ENCODE data around the gene EIF5B.

EIF5B gene

DNA sequence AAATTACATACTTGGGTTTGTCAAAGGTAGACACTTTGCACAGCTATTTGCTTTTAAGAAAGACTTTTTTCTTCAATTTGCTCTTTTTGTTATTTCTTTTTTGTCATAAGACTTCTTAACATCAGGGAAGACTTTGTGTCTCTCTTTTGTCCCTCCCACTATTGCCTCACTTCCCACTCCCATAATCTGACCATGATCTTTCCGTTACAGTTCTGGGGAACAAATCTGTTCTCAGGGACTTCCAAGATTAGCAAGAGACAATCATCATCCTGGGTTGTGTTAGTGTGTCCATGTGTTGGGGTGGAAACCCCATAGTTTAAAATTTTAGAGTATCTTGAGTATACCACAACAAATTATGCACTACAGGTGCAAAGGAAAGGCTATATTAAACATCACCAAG, 77.4 kb downstream of the EIF5B start:
- no peak for DNase-seq (ENCODE audit: low read depth, low spot score)

DNA sequence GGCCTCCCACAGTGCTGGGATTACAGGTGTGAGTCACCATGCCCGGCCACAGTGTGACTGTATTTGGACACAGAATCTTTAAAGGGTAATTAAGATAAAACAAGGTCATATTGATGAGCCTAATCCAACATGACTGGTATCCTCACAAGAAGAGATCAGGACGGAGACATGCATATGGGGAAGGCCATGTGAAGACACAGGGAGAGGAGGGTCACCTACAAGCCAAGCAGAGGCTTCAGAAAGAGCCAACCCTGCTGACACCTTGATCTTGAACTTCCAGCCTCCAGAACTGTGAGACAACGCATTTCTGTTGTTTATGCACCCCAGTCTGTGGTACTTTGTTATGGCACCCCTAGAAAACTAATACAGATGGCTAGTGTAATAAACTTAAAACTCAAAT, 80.2 kb downstream of the EIF5B start:
- no peak for DNase-seq (ENCODE audit: low read depth, low spot score)

DNA sequence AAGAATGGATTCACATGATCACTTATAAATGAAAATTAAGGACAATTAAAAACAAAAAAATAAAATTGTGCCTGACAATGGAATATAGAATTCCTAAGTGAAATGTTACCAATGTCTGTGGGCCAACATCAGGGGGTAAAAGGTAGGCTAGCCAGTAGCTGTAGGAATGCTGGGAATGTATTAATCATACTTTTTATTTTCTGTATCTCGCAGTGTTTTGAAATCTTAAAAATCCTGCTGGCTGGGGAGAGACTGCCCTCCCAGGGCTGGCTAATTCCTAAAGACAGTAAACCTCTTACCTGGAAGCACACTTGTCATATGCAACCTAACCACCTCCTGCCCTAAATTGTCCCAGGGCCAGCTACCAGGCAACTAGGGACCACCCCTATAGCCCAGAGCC, 82.8 kb downstream of the EIF5B start:
- no peak for DNase-seq (ENCODE audit: low read depth, low spot score)

DNA sequence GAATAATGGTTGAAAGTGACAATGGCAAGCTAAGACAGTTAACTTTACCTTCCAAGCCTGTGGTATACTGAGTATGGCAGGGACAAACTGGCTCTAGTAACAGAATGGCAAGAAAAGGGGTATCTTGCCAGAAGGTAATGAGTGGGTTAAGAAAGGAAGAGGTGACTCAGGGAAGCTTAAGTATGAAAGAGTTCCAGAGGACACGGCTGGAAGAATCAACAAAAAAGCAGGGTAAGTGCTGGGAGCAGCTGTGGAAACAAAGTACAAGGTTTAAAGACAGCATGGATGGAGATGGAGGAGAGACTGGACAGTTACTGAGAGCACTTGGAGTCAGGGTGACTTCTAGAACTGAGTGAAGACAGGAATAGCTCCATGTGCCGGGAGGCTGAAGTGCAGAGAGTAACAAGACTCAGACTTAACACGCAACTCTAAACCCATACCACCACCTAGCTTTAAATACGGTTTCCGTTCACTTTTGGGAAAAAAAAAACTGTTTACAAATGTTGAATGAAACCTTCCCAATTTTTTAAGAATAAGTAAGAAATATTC, 83.6 kb downstream of the EIF5B start:
- DNase-seq (ENCODE audit: low read depth, low spot score), result peak; percentile 31

DNA sequence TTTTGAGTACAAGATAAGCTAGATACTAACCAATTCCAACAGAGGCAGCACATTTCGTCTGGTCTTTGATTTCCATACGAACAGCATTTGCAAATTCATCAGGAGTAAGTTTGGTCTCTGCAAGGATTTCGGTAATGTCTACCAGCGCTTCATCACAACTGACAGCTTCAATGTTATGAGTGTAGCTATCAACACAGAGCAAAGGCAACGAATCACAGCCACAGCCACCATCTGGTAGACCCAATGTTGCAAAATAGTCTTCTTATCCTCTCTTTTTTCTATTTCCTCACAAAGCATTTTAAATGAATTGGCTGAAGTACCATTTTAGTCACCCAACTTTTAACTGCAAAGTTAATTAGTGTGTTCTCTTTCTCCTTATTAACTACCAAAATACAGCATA, 84.3 kb downstream of the EIF5B start:
- no peak for DNase-seq (ENCODE audit: low read depth, low spot score)

DNA sequence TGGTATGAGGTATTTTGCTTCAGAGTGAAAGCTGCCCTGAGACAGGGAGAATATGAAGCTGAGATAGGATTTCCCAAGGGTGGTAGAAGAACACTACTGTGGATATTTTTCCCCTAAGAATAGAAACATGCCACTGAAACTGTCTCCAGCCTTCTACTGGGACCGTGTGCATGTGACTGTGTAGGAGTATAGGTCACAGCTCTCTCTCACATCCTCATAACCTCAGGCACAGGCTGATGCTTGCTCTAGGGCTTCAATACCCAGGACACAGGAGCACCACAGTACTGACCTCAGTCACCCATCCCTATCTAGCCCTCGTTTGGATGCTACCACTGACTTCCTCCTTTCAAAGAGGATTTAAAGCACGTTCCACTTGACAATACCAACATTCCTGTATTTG, 85.4 kb downstream of the EIF5B start:
- DNase-seq (ENCODE audit: low read depth, low spot score), result no peak

DNA sequence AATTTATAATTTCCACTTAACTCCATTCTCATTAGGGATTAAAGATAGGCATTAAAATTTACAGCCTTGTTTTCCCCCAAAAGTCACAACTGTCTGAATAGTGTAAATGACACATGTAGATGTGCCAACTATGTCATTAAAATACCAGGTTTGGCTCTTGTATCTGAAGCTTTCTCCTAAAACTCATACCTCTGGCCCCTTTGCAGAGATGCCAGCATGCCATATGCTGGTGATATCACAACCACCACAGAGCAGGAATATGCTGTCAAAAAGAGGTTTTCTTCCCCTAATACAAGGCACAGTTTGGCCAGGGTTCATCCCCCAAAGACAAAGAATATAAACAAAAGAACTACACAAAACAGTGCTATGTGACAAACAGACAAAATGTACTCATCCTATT, 87.2 kb downstream of the EIF5B start:
- no peak for DNase-seq (ENCODE audit: low read depth, low spot score)

DNA sequence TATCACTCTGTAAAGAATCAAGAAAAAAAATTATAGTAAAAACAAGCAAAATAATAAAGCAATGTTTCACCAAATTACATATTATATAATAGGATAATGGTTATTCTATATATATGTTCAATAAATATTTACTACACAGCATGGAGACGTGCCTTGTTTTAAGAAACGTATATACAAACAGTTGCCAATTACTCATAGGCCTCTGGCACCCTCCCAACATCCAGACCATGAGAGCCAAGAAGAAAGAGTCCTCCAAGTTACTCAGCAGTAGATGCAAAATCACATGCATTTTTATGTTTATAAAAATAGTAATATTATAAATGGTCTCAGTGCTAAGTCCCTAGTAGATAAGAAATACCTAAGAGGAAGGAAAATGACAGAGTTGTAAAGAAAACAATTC, 87.8 kb downstream of the EIF5B start:
- peak; percentile 33 for DNase-seq (ENCODE audit: low read depth, low spot score)

DNA sequence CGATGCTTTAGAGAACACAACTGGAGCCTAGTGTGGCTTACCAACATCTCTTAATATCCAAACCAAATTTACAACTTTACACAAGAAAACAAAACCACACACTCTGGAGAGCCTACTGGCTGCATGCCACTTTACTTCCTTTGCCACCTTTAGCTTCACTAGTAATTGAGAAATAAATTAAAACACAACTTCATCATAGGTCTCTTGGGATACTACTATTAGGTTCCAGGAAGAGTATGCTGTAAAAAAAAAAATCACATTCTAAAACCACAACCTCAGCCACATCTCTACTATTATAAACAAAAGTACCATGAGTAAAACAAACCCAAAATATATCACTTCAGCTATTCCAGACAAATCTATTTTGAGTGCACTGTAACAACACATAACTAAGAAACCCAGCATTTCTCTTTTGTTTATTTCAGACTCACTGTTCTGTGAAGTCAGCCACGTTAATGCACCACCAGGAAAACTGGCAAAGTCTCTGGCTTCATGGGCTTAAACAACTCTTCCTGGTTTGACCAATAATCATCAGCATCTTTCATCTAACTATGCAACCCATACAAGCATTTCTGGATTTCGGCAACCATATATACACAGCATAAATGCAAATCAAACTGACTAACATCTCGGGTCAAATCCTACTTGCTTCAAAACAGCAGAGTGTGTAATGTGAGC, 93.6 kb downstream of the EIF5B start:
- DNase-seq (ENCODE audit: low read depth, low spot score), result peak; percentile 9

DNA sequence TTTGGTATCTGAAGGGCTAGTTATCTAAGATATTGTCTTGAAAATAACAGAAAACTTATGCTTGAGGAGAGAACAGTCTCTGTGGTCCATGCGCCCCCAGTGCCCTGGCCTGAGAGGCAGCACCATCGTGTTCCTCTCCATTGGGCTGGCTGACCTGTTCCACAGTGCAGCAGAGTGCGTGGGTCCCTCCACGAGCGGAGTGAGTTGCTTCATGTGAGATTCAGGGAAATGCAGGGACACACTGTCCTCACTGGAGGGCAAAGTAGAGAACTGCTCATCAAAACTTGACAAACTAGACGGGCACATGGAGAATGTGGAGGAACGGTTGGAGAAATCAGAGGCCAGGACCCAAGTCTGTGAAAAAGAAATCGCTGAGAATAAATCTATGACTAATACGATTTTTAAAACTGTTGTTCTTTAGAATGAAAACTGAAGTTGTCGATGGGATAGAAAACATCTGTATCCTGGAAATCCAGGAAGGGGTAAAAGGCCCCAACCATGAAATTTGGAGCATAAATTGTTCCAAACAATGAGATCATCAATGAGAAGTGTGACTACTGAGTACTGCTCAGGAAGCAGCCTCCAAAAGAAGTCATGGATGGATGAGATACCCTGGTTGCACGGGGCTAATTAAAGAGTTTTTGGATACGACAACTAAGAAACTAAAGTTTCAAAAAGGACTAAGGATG, 94.5 kb downstream of the EIF5B start:
- DNase-seq (ENCODE audit: low read depth, low spot score), result no peak

DNA sequence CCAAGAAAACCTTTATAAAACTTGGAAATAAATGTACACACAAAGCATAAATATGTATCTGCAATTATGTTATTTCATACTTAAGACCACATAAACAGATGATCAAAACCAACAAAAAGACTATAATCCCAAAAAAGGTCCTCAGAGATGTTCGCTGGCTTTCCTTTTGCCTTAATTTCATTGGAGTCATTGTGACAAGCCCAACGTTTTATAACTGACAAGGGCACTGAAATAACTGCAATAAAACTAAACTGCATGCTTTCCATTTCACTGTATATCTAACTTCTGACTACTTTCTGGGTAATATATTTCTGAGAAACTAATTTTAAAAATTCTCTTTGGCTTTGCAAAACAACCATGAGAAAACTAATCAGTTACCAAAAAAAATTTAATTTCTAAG, 96.2 kb downstream of the EIF5B start:
- no peak for DNase-seq (ENCODE audit: low read depth, low spot score)

DNA sequence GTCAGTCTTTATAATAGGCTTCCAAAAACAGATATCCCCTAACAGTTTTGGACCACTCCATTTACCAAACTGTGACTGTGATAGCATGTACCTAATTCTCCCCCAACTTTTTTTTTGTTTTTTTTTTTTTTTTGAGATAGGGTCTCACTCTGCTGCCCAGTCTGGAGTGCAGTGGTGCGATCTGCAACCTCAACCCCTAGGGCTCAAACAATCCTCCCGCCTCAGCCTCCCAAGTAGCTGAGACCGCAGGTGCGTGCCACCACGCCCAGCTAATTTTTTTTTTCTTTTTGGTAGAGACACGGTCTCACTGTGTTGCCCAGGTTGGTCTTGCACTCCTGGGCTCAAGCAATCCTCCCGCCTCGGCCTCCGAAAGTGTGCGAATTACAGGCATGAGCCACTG, 99.7 kb downstream of the EIF5B start:
- DNase-seq (ENCODE audit: low read depth, low spot score), result no peak

DNA sequence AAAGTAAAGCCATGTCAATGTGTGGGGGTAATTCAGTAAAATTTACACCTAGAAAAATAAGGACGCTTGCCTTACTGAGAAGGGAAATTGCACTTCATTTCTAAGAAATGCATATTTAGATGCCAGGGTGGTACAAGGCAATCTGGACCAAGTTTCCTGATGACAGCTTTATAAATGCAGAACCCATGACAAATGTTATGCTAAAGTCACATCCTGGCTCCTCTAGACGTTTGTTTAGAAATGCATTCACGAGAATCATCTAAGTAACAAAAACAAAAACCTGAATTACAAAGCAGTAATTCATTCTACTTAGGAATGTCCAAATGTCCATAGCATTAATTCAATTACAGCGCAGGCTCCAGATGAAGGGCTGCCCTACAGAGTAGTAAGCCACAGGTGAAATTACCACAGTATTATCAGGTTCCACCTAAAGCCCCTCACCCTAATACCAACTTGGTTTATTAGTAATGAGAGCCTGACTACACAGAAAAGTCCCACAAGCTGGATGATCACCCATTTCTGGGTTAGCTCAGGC, 102.8 kb downstream of the EIF5B start:
- no peak for DNase-seq (ENCODE audit: low read depth, low spot score)

DNA sequence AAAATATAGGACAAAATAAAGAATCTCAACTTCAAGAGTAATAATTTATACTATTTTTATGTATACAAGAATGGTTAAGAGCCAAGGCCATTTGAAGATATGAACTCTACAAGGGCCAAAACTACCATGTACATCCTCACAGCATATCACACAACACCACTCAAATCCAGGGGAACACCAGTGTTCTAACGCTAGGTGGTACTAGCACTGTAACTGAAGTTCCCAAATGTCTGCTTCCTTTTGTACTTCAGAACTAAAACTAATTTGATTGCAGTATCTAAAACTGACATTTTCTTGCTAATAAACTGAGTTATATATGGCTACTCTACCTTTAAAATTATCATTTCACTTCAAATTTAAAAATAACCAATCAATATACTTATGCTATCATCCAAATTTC, 105.6 kb downstream of the EIF5B start:
- DNase-seq (ENCODE audit: low read depth, low spot score), result no peak

DNA sequence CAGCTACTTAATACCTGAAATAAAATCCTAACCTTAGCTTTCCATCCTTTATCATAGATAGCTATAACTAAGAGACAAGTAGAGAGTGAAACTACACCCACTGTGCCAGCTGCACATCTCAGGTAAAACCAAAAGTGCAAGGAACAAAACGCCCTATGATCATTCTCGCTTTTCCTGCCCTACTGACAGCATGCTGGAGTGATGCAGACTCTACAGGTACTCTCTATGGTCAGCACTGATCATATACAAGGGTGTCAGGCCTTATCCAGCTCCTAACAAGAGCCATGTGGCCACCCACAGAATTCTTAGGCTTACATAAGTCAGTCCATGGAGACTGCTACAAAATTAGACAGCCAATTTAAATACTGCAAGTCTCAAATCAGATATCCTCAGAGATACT, 107.0 kb downstream of the EIF5B start:
- DNase-seq (ENCODE audit: low read depth, low spot score), result no peak

DNA sequence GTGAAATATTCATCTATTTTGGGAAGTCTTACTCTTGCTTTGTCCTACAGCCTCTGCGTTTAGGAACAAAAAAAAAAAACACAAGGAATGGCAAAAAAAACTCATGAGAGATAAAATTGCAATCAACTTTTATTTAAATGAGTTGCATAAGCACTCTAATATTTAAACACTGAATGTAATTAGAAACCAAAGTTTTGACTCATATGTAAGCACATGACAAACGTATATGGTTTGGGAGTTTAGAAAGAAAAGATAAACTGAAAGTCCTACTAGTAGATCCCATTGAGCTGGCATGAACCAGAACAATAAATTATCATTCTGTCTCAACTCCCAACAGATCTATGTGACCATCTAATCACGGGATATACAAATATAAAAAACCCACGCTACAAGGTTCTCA, 107.9 kb downstream of the EIF5B start:
- DNase-seq (ENCODE audit: low read depth, low spot score), result no peak

DNA sequence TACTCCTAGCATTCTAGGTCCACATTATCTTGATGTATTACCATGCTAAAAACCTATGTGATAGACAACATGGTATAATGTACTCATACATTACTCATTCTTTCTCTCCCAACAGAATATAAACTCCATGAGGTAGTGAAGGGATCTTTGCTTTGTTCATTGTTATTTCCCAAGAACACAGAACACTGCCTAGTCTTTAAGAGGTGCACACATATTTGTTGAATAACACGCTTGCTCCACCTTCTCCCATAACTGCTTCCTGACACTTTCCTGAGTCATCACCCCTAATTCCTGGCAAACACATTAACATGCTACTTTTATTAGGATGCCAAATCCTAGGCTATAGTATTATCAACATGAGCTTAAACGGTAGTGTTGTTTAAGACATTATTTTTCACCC, 111.4 kb downstream of the EIF5B start:
- no peak for DNase-seq (ENCODE audit: low read depth, low spot score)

DNA sequence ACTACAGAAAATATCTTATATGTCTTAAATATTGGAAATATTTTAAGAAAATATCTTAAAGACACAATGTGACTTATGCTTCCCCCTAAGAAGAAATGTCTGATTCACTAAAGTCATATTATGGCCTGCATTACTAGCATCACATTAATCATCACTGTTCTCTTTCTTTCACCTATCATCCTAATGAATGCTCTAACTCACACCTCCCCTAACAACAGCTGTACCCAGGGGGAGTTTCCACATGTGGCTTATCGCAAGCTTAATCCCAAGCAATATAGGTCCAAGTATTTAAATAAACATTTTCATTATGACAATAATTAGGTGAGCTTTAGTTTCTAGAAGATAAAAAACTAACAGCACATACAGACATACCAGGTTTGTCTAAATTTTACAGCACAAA, 113.0 kb downstream of the EIF5B start:
- no peak for DNase-seq (ENCODE audit: low read depth, low spot score)
